ENCODE data around the gene ARPC2.

Gene ARPC2

DNA sequence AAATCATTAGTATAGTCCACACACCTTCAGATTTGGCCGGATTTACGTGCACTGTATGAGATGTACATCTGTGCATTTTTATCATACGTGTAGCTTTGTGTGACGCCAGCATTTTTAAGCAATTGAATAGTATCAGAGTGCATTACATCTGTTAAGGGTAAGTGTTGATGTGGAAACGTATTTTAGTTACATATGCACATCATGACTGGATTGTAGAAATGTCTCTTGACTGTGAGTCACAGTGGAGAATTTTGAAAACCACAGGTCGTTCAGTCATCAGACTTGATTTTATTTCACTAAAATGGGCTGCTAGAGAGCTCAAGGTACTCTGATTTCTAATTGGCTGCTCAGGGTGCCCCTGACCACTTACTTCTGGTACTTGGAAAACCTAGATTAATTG is 38.5 kb downstream of the ARPC2 start:
- no peak for DNase-seq (ENCODE audit: low read depth in 3 of 3)

DNA sequence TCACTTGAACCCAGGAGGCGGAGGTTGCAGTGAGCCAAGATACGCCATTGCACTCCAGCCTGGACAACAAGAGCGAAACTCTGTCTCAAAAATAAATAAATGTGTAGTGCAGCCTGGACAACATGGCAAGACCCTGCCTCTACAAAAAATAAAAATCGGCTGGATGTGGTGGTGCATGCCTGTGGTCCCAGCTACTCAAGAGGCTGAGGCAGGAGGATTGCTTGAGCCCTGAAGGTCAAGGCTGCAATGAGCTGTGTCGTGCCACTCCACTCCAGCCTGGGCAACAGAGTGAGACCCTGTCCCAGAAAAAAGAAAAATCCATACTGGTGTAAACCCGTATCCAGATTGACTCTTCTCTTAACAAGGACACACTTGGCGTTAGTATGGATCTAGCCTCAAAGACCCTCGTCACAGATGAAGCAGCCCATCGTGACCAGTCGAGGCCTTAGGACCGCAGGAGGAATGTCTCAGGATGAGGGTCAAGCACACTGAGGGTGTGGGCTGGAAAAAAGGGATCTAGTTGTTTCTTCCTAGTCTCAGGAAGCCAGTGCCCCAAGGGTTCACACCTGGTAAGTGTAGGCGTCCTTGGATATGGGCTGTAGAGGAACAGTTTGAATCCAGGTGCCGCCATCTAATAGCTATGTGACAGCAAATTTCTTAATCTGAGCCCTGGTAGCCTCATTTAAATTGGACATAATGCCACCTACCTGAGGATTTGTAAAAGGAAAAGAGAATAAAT is 39.8 kb downstream of the ARPC2 start:
- no peak for DNase-seq (ENCODE audit: low read depth in 3 of 3)

DNA sequence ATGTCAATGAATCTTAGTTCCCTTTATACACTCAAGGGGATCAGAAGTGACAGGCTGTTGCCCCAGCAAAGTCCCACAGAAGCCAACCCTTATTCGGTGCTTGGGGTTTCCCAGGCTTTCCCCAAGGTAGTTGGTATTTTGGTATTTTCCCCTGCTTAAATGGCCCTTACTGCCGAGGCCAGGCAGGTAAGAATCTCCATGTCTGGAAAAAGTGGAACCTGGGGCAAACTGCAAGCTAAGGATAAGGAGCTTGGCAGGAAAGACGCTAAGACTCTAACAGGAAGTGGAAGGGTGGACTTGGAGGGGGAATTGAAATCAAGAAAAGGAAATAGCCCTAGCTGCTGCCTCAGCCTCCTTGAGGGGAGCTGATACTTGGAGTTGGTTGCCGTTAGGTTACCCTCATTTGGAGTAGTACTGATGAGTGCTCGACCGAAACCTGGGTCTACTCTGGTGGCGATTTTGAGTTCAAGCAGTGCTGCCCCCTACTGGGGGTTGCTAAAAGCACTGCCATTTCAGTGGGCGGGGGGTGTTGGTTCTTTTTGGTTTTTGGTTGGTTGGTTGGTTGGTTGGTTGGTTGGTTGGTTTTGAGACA is 40.5 kb downstream of the ARPC2 start:
- DNase-seq (ENCODE audit: low read depth in 3 of 3): peak; percentile 33 to 60 (median 43)

DNA sequence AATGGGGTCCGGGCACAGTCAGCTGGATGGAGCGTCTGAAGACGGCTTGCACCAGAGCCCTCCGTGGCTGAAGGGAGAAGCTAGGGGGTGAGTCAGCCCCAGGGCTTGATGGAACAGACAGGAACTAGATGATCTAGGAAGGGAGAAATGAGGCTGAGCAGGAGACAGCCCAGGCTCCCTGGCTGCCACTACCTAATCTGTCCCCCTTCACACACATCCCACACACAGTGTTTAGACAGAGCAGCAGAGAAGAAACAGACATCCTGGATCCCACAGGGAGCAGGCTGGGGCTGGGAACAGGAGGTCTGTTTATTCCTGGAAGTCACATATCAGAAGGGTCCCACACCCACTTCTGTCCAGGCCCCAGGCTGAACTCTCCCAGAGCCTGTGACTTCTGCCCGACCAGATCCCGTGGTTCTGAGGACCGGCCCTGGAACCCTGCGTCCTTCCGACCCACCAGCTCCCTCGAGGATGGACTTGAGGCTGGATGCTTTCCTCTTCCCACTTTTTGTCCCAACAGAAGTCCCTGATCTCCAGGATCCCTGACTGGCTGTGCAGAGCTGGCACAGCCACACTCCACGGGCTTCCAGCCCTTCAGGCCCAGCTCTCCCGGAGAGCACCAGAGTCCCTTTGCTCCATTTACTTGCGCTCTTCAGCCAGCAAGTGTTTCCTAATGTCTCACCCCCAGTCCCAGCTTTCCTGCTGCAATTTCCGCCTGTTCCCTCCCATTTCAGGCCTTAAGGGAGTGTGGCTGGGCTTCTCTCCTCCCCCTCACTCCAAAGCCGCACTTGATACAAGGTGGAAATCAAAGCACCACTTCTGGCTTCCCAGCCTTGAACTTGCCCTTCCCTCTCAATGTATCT is 42.3 kb downstream of the ARPC2 start:
- DNase-seq (ENCODE audit: low read depth in 3 of 3): no peak

DNA sequence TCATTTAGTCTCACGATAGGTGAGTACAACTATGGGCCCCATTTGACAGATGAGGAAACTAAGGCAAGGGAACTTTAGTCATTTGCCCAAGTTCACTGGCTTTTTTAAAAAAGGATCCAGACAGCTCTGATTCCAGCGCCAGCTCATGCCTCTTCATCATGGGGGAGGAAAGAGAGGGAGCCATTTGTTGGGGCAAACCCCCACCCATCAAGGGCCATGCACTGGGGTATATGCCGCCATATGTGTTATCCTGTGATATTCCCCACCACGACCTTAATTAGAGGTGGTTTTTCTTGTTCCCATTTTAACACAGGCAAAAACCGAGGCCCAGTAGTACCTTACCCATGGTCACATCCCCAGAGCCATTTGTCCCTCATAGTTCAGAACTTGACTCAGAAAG is 43.2 kb downstream of the ARPC2 start:
- no peak for DNase-seq (ENCODE audit: low read depth in 3 of 3)

DNA sequence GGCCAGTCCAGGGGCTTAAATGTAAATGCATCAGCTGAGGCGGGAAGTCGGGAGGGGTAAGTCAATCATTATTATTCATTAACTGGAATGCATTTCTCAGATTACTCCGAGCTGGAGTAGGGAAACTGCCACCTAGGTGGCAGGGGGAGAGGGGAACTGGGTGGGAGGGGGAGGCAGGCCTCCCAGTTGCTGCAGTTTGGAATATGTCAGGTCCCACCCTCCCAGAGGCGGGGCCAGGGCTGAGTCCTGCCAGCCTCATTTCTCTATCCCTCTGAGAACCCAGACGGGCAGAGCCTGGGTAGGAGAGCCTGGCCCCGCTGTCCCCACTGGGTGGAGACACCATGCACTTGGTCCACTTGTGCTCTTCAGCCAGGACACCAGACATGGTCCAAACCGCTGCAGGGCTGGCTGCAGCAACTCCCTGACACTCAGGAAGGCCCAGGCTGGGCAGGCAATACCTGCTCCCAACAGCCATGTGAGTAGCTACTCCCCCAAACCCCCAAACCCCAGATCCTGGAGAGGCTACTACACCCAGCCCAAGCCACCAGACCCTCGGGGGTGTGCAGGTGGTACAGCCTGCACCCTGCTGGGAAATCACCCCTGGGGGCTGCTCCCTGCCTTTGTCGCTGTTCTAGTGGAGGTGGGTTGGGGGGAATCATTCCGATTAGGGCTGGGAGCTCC is 43.9 kb downstream of the ARPC2 start, which contains the start of gene GPBAR1:
TSS of gene GPBAR1 (plus strand) at position 274 of the 681 bp plus-strand sequence. CDS start 1,710 bp downstream, outside the sequence.
- no peak for DNase-seq (ENCODE audit: low read depth in 3 of 3)

DNA sequence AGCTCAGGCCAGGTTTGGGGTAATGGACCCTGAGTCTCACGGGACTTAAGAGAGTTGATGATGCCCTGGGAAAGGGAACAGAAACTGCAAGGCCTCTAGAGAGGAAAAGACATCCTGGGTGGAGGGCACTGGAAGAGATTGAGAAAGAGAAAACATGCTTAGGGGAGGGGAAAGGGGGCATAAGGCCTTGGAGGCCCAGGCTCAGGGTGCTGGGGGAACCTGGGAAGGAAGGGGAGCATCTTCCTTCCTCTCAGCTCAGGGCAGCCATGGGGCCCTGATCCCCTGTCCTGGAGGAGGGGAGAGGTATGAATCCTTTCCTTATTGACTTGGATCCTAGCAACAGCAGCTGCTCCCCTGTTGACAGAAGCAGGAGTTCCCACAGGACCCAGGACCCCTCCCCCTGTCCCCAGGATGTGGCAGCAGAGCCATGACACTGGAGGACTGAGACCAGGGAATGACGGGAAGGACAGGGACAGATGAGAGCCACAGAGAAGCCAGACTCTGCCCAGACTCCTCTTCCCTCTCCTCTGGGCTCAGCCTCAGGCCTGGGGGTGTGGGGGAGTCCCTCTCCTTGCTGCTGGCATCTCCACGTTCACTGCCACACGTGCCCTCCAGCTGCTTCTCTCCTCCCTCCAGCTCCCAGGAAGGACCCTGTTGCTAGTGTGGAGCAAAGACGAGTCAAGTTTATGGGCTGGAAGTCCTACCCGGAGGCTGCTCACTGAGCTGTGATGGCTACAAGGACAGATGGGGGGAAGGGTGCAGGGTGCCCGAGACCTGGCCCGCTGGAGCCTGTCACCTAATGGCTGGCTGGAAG is 44.6 kb downstream of the ARPC2 start:
- DNase-seq (ENCODE audit: low read depth in 3 of 3): no peak

DNA sequence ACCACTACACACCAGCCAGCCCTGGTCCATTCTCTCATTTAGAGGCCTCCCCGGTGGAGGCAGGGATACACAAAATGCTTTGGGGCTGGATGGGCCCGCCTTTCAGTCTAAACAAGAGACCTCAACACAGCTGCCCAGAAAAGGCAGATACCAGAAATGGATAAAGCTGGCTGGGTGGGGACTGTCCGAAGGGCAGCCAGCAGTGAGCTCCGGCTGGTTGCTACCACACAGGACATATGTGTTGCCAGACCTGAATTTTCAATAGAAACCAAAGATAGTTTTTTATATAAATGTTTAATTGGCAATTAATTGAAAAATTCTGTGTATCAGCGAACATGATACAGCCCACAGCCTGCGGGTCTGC is 45.2 kb downstream of the ARPC2 start:
- no peak for DNase-seq (ENCODE audit: low read depth in 3 of 3)

DNA sequence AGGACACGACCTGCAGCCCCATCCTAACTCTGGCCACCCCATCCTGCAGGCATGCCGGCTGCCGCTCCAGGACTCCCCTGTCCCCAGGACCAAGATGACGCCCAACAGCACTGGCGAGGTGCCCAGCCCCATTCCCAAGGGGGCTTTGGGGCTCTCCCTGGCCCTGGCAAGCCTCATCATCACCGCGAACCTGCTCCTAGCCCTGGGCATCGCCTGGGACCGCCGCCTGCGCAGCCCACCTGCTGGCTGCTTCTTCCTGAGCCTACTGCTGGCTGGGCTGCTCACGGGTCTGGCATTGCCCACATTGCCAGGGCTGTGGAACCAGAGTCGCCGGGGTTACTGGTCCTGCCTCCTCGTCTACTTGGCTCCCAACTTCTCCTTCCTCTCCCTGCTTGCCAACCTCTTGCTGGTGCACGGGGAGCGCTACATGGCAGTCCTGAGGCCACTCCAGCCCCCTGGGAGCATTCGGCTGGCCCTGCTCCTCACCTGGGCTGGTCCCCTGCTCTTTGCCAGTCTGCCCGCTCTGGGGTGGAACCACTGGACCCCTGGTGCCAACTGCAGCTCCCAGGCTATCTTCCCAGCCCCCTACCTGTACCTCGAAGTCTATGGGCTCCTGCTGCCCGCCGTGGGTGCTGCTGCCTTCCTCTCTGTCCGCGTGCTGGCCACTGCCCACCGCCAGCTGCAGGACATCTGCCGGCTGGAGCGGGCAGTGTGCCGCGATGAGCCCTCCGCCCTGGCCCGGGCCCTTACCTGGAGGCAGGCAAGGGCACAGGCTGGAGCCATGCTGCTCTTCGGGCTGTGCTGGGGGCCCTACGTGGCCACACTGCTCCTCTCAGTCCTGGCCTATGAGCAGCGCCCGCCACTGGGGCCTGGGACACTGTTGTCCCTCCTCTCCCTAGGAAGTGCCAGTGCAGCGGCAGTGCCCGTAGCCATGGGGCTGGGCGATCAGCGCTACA is 45.9 kb downstream of the ARPC2 start:
- DNase-seq (ENCODE audit: low read depth in 3 of 3): no peak

DNA sequence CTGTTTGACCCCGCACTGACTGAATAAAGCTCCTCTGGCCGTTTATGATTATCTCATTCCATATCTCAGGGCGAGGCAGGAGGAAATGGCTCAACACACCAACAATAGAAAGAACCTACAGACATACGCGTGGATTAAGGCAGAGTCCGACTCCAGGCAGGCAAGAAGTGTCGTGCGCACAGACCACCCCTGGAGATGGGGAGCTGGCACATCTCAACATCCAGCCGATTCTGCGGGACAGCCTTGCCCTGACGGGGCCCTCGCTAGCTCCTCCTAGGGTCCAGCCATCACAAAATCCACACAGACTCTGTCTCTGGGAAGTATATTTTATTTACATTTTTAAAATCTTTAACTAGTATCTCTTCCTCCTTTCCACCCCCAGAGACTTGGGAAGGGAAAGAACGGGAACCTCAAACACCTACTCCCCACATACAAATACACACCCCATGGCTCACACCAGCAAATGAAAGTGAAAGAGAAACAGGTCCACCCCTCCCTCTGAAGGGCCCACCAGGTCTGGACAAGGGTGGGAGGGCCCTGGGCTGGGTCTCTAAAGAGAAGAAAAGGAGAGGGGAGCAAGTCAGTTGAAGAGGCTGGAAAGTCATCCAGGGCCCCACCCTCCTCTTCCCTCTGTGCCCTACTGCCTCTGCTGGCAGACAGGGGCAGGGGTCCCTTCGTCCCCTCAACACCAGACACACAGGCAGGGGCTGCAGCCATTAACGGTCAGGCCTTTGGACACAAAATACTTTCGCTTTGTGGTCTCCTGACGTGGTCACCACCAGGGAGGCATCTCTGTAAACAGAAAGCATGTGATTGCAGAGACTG is 47.0 kb downstream of the ARPC2 start:
- no peak for DNase-seq (ENCODE audit: low read depth in 3 of 3)

DNA sequence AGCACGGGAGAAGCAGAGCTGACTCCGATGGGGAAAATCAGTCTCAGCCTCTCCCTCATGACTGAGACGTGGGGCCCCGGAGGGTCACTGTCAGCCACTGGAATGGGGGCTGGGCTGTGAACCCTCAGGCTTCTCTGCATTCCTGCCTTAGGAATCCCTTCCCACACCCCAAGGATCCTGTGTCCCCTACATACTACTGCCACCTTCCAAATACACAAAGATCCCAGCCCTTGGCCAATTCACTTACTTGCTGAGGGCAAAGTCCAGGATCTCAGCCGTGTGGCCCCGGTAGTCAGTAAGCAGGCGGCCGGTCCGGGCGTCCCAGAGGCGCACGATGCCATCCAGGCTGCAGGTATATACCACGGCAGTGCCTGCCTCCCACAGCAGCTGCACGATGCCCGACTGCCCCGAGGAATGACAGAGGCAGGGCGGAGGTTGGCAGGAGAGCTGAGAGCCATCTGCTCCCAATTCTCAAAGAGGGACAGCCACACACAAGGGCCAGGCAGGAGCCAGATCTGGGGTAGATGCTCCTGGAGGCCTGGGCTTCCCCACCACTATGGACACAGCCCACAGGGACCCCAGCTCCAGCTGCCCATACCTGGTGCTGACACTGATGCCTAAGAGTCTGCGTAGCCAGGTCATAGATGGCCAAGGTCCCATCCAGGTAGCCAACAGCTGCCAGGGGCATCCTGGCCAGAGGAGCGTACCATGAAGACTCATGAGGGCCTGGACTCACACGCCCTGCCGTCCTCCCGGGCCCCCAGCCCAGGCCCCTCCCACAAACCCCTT is 48.0 kb downstream of the ARPC2 start:
- no peak for DNase-seq (ENCODE audit: low read depth in 3 of 3)

DNA sequence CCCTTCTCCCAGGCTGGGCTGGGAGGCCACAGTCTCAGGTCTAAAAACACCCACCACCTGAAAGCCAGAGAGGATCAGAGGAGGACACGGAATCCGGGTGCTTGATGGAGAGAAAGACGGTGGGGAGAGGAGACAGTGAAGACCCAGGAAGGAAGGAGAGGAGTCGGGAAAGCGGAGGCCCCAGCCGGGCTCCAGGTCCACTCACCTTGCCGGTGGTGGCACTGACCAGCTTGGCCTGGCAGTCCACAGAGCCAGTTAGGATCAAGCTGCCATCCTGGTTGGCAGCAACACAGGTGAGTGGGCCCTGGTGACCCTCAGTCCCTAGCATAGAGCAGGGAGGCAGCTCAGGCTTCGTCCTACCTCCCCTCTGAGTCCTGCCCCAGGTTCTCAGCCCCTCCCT is 48.6 kb downstream of the ARPC2 start:
- no peak for DNase-seq (ENCODE audit: low read depth in 3 of 3)

DNA sequence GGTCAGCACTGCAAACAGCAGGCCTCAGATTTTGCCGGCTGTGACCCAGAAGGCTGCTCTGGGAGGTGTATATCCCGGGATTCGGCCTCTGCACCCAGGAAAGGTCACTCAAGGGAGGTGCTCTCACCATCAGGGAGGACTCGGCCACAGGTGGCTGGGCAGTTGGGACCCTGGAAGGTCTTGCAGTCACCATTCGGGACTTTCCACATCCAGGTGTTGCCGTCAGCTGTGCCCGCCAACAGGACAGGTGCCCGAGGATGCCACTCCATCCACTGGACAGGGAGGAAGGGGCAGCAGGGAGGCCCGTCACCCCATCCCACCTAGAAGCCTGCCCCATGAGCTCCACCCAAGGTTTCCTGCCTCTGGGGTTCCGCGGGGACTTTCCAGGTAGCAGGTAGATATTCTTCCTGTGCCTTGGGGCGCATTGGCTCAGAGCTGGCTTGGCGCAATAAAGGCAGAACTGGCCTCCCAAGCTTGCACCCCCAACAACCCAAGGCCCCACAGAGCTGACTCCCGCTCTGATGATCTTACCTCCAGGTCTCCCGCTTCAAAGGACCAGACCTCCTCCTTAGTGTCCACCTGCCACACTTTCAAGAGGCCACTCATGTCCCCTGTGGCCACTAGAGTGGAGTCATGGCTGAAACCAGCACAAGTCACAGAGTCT is 49.5 kb downstream of the ARPC2 start:
- DNase-seq (ENCODE audit: low read depth in 3 of 3): no peak

DNA sequence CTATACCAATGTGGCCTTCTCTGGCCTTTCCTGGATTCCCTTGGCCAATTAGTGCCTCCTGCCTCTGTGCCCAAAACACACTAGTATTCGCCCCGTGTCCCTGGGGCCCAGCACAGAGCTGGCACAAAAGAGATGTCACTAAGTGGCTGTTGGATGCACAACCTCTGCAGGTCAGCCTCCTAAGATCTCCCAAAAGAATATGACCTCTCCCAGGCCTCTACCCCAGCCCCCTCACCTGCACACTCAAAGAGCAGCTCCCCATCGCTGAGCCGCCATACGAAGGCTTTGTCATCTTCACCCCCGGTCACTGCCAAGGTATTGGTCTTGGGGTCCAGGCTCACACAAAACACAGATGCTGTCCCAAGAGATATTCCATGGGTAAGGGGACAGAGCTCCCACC is 50.3 kb downstream of the ARPC2 start:
- no peak for DNase-seq (ENCODE audit: low read depth in 3 of 3)

DNA sequence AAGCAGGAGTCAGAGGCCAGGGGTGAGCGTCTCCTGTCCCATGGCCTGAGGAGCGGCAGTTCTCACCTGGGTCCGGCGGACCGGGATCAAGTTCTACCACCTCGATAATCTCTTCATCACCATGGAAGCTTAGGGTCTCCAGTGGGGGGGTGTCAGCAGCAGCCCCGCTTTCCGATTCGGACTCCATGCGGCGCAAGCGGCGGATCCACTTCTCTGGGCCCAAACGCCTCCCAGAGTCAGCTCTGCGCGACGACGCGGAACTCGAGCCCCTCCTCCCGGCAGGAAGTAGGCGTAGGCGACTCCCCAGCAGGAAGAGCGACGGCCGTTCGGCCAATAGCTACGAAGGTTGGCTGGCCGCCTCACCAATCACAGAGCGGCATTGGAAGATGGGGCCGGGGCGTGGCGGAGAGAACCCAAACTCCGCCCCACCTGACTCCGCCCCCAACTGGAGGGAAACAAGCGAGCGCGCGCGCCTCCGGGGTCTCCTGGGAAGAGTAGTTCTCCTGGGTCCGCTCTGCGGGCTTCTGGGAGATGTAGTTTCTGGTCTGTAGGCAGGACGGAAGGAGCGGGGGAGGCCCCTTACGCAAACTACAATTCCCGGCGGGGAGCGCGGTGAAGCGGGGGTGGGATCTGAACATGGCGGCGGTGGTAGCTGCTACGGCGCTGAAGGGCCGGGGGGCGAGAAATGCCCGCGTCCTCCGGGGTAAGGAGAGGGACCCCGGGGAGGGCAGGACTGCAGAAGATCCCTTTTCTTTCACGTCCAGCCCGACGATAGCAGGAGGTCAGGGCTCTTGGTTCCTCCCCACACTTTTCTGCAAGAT is 53.1 kb downstream of the ARPC2 start, which contains the start of the genes AAMP and PNKD:
TSS of gene AAMP (minus strand) at position 238 of the 821 bp plus-strand sequence. CDS start at position 187, 51 bp downstream.
TSS of gene PNKD (plus strand) at position 620 of the 821 bp plus-strand sequence. CDS start at position 637, 17 bp downstream.
- peak; percentile 100 for DNase-seq (ENCODE audit: low read depth in 3 of 3)

DNA sequence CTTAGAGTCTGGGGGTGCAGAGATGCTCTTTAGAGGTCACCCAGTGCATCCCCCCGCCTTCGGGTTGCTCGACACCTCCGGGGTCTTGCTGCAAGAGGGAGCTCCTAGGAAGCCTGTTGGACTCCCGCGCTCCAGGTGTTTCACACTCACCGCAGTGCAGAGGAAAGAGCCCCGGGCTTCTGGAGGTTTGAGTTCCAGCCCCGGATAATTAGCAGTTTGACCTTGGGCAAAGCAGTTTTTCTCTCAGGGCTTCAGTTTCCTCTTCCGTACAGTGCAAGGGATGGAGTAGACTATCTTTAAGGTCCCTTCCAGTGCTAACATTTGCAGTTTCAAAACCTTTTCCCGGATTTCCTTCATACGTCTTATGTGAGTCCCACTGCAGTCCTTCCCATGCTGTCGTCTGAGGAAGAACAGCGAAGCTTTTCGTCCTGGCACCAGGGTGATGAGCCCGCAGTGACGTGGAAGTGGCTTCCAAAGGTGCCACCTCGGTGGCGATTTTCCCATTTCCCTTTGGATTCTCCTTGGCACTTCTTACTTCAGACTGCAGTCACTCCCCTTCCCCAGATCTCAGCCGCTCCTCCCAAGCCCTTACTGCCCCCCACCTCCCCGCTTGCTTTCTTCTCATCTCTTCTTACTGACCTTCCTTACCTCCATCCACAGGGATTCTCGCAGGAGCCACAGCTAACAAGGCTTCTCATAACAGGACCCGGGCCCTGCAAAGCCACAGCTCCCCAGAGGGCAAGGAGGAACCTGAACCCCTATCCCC is 53.9 kb downstream of the ARPC2 start:
- DNase-seq (ENCODE audit: low read depth in 3 of 3): no peak

Data from stimulated activated CD4-positive, alpha-beta T cell treated with anti-CD3 and anti-CD28 coated beads, TNF-alpha, amount 100 ng/mL, for 4 hours (primary cell).